SKM-1 treated with dmso at 0.1 percent for 144 hours (cell line): Measurements from ENCODE around the gene LRRC31.

Experiments used
- DNase-seq: peaks from one replicate; lab custom pipeline; 2025; ENCODE audit not compliant: unreplicated experiment; lab: John Stamatoyannopoulos, UW

LRRC31 gene

DNA sequence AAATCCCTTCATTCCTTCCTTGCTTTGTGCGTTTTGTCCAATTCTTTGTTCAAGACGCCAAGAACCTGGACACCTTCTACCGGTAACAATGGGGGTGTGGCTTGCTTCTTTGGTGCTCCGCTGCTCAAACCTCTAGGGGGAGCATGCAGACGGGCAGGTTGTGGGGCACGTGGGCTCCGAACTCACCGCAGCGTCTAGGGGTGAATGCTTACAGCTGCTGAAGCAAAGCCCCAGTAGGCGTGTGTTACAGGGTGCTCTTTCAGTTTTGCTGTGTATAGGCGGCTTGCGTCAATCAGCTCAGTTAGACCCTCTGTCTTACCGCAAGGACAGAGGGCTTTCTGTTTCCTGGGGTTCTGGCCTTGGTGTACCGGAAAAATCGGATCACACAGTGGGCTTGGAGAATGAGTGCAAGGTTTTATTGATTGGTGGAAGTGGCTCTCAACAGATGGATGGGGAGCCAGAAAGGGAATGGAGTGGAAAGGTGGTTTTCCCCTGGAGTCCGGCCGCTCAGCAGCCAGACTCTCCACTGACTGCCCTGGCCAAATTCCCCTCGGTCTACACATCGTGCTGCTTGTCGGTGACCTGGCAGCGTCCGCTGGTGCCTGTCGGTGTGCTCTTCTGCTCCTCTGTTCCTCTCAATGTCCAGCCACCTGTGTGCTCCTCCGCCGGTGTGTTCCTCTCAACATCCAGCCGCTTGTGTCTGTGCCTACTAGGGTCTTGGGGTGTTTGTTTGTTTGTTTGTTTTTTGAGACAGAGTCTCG is 55.8 kb downstream of the LRRC31 start:
- DNase-seq: peak; percentile 83

DNA sequence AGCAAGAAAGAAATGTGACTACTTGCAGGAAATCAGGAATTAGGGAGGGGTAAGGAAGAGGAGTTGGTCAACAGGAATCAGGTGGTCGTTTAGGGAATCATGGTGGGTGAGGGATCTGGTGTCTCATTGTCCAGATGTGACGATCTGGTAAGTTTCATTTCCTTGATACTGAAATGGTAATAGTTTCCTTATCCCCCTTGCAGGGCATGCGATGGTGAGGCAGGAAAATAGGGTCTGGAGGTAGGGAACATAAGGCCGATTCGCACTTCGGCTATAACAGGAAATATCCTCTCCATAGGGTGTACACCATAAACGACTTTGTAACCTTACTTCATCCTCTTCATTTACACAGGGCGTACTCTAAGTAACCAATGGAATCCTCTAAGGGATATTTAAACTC is 56.5 kb downstream of the LRRC31 start:
- DNase-seq: no peak

DNA sequence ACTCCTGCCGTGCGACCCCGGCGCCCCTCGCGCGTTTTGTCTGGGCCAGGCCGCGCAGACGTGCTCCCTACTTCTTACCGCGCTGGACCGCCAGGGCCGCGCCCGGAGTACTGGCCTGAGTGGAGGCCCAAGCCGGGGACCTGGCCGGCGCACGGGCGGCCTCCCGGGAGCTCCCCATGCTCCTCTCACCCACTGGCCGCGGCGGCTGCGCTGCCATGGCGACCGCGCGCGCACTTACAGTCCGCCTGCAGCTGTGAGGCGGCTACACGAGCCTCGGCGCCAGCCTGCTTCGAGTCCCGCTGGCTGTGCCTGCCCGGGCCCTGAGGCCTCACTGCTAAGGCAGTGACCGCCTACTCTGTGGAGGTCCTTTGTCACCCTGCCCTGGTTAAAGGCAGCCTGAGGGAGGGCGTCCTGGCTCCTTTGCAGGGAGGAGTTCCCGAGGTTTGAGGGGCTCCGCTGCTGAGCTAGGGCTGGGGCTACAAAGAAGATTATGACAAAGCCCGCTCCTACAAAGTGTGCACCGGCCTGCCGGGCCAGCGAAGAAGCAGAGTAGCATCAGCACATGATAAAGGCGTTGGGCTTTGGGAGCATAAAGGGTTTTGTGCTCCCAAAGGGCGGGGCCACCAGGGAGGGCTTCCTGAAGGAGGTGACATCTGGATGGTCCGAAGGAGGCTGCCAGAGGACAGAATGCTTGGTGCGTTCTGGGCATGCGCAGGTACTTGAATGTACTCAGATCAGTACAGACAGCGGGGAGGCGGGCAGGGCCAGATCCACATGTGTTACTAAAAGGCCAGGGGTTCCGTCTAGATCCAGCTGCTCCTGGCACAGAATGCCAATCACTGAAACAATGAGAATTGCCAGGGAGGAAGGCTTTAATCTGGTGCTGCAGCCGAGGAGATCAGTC is 57.2 kb downstream of the LRRC31 start, which contains the start of the genes LRRC34 and LRRIQ4:
LRRC34 (minus strand) TSS at position 573 of the 904 bp plus-strand sequence; CDS start at position 217, 356 bp downstream.
LRRIQ4 (plus strand) TSS at position 539 of the 904 bp plus-strand sequence. CDS start 9,052 bp downstream, outside the sequence.
- DNase-seq: peak; percentile 90

DNA sequence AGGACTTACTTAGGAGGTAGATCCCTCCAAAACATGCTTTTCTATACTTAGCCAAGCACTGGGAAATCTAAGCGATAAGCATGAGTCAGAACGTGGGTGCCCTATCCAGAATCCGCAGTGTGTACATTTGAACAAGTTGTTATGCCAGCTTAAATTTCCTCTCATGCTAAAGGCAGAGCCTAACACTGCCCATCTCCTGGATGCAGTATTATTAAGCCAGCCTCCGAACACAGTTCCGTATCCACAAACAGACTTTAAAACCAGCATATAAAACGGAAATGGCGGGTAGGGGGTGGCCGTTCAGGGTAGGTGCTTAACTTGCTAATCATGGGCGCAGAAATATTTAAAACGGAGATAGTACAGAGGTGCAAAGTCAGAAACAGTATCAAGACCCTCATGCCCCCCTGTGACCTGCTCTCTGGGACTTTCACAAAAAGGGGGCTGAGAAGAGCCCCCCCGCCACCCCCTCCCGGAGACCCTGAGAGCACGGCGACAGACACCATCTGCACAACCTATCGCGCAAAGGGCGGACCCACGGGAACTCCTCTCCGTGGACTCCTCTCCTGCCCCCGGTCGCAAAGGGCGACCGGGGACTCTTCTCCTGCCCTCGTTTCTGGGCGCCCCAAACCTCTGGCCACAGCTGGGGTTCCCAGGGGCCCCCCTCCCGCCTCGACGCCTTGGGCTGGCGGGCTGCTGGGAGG is 58.0 kb downstream of the LRRC31 start:
- peak; percentile 22 for DNase-seq

DNA sequence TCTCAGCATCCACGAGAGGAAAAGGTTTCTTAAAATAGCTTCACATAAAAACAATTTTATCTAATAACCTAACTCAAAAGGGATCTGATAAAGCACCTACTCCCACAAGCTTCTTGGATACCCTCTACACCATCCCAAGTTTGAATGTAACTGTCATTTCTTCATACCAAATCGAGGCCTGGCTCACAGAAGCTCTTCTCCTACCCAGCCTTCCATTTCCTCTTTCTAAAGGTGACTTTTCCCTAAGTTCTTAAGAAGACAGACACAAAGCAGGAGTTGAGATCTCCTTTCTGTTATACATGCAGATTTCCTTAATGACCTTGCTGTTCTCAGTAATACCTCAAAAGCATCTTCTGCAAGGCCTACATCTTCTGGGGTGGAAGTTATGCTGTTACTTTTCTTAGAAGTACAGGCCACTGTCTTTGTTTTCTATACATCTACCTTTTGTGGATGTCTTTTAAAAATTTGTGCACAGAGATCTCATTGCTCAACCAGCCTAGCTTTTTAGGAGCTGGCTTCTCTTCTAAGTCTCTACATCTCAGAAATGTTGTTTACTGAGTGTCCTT is 60.4 kb downstream of the LRRC31 start:
- DNase-seq: no peak

DNA sequence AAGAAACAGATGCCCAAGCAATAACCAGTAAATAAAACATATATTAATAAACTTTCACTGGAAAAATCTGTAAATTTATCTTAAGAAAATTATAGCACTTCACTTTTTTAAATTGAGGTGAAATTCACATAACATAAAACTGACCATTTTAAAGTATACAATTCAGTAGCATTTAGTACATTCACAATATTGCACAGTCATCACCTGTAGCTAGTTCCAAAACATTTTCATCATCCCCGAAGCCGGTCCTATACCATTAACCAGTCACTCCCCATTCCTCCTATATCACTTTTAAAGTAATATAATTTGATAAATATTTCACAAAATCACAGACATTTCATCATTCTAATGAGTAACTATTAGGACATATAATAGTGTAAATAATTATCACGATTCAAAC is 65.1 kb downstream of the LRRC31 start:
- no peak for DNase-seq

DNA sequence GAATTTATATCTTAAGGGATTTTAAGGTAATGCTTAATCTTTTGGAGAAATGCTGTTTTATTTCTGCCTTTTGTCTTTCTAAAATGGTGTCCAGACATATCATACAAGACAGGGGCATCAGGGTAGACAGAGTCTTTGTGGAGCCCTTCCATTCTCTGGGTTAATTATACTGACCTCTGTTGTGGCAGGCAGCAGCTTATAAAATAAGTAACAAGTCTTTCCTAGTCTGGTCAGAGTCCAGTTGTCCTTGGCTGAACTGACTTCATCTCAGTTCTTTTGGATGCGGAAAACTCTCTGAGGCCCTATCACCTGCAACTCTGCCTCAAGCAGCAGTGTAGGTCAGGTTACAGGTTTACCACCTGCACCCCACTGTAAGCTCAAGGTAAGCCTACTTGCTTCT is 77.4 kb downstream of the LRRC31 start:
- no peak for DNase-seq

DNA sequence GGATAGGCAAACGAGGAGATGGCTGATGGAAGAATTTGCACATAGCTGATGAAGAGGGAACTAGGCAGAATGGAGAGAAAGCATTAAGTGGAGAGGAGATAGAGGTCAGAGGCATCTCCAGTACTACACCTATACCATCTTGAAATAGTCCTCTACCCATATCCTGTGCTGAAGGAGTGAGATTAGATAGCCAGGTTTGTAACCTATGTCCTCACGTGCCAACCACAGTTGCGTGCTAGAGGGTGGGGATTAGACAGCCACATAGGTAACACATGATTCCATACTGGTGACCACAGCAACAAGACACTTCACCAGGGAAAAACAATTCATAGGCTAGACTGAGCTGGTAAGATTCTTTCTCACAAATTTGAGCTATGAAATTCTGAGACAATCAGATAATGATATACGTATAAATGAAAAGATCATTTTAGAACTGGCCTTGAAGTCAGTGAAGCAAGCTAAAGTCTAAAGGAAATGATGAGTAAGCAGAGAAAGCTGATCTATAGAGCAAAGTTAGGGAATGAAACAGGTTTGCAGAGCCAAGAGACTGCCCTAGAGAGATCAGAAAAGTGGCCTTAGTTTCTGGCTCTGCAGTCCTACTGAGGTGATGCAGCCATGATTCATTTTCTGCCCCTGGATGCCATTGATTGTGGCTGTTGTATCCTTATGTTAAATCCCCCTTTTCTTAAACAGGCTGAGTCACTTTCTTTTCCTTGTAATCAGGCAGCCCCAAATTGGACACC is 78.9 kb downstream of the LRRC31 start:
- no peak for DNase-seq

DNA sequence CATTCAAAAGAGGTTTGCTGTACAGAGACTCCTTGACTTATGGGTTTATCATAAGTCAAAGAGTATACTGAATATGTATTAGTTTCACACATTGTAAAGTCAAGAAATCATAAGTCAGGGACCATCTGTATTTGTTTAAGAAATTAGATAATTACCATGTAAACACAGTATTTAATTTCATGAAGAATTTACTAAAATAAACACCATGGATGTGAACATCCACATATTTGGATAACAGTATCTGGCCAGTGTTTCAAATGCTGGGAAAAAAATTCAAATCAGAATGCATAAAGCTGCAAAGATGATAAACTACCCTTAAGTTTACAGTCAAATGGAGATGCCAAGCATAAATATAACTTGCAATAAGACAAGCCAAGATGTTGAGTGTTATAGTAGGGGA is 79.5 kb downstream of the LRRC31 start:
- no peak for DNase-seq
